SK-N-MC (cell line): ENCODE results near the gene ERICH2.

ENCODE experiments used
- EZH2 ChIP-seq: fragments of 200-600 bp; sonication (generic); IDR thresholded peaks from one replicate; pipeline ENCODE4 v1.6.1; 2017; ENCODE audit warnings: antibody characterized with exemption
- FOXP2 ChIP-seq: optimal IDR thresholded peaks from 2 replicates; pipeline ENCODE3; 2011; ENCODE audit warnings: mild to moderate bottlenecking, moderate library complexity; ENCODE audit not compliant: insufficient read depth; ENCODE audit errors: extremely low read length, control extremely low read depth
- POLR2AphosphoS5 ChIP-seq: IDR thresholded peaks from 2 replicates; pipeline ENCODE4 v1.6.1; 2012; ENCODE audit warnings: mild to moderate bottlenecking, low read depth, low read length, borderline replicate concordance

GRCh38 chr2:170842785-170843184 lies 72.6 kb downstream of the ERICH2 start:
- TF ChIP-seq POLR2AphosphoS5 (no peak), EZH2 (no peak), FOXP2 (no peak)
